ENCODE data around the gene INPP4A.

- TF ChIP-seq, protein P1, sequence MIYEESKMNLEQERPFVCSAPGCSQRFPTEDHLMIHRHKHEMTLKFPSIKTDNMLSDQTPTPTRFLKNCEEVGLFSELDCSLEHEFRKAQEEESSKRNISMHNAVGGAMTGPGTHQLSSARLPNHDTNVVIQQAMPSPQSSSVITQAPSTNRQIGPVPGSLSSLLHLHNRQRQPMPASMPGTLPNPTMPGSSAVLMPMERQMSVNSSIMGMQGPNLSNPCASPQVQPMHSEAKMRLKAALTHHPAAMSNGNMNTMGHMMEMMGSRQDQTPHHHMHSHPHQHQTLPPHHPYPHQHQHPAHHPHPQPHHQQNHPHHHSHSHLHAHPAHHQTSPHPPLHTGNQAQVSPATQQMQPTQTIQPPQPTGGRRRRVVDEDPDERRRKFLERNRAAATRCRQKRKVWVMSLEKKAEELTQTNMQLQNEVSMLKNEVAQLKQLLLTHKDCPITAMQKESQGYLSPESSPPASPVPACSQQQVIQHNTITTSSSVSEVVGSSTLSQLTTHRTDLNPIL (CRISPR knock-in tag; IDR thresholded peaks at IDR 0.05; ENCODE audit: low read depth) = no peak
- TF ChIP-seq ISL1 (CRISPR knock-in tag; IDR thresholded peaks at IDR 0.05) (no peak), GLIS3 (CRISPR knock-in tag; IDR thresholded peaks at IDR 0.05) (no peak), PATZ1 (CRISPR knock-in tag; IDR thresholded peaks at IDR 0.05; ENCODE audit: borderline replicate concordance) (no peak), CSDC2 (CRISPR knock-in tag; IDR thresholded peaks at IDR 0.05) (no peak), TCF4 (CRISPR knock-in tag; IDR thresholded peaks at IDR 0.05; ENCODE audit: borderline replicate concordance) (no peak), ZFP30 (CRISPR knock-in tag; IDR thresholded peaks at IDR 0.05) (no peak), ZNF565 (CRISPR knock-in tag; conservative IDR thresholded peaks at IDR 0.05; ENCODE audit: low read depth) (no peak), PPARA (CRISPR knock-in tag; IDR thresholded peaks at IDR 0.05; ENCODE audit: borderline replicate concordance) (no peak)
- TF ChIP-seq, protein P2, sequence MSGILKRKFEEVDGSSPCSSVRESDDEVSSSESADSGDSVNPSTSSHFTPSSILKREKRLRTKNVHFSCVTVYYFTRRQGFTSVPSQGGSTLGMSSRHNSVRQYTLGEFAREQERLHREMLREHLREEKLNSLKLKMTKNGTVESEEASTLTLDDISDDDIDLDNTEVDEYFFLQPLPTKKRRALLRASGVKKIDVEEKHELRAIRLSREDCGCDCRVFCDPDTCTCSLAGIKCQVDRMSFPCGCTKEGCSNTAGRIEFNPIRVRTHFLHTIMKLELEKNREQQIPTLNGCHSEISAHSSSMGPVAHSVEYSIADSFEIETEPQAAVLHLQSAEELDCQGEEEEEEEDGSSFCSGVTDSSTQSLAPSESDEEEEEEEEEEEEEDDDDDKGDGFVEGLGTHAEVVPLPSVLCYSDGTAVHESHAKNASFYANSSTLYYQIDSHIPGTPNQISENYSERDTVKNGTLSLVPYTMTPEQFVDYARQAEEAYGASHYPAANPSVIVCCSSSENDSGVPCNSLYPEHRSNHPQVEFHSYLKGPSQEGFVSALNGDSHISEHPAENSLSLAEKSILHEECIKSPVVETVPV (CRISPR knock-in tag; IDR thresholded peaks at IDR 0.05) = no peak
Measured at GRCh38 chr2:98583276-98583675, 138.6 kb downstream of the INPP4A start.

Data from SK-N-SH treated with all-trans-retinoic acid at 6 μM for 48 hours (cell line).